MM.1S (cell line): Measurements from ENCODE around the gene SEPTIN6.

Experiments used
- DNase-seq: peaks from one replicate; pipeline ENCODE4 v3.0.0-alpha.2; 2015
- H2AFZ ChIP-seq: fragments of 300-600 bp; sonication (generic); 2 replicates; pipeline ENCODE4 v1.6.0; 2016; ENCODE audit warnings: antibody characterized with exemption, low read length
- H3F3A ChIP-seq: fragments of 300-600 bp; sonication (generic); 2 replicates; pipeline ENCODE4 v1.6.1; 2016; ENCODE audit warnings: mild to moderate bottlenecking, antibody characterized with exemption, low read length, moderate library complexity, mixed read lengths; ENCODE audit not compliant: insufficient read depth
- H3K27ac ChIP-seq: fragments of 300-600 bp; sonication (generic); 2 replicates; pipeline ENCODE4 v1.5.1; 2016; ENCODE audit warnings: mild to moderate bottlenecking, low read length
- H3K27me3 ChIP-seq: fragments of 300-600 bp; sonication (generic); replicated peaks from 2 replicates; pipeline ENCODE4 v1.6.0; 2016; ENCODE audit warnings: low read length; ENCODE audit not compliant: insufficient read depth
- H3K36me3 ChIP-seq: fragments of 300-600 bp; sonication (generic); replicated peaks from 2 replicates; pipeline ENCODE4 v1.6.1; 2016; ENCODE audit warnings: mild to moderate bottlenecking, low read length, mixed read lengths; ENCODE audit not compliant: insufficient read depth
- H3K4me1 ChIP-seq: fragments of 300-600 bp; sonication (generic); 2 replicates; pipeline ENCODE4 v1.6.1; 2016; ENCODE audit warnings: low read length, mixed read lengths
- H3K4me2 ChIP-seq: fragments of 300-600 bp; sonication (generic); 2 replicates; pipeline ENCODE4 v1.6.0; 2016; ENCODE audit warnings: low read depth, low read length
- H3K4me3 ChIP-seq: fragments of 300-600 bp; sonication (generic); 2 replicates; pipeline ENCODE4 v1.5.1; 2016; ENCODE audit warnings: low read length, mixed read lengths
- H3K79me2 ChIP-seq: fragments of 300-600 bp; sonication (generic); 2 replicates; pipeline ENCODE4 v1.6.1; 2016; ENCODE audit warnings: mixed run types, low read length, mixed read lengths
- H3K9ac ChIP-seq: fragments of 300-600 bp; sonication (generic); 2 replicates; pipeline ENCODE4 v1.6.1; 2016; ENCODE audit warnings: low read length, mixed read lengths
- H3K9me2 ChIP-seq: fragments of 300-600 bp; sonication (generic); replicated peaks from 2 replicates; pipeline ENCODE4 v1.6.1; 2016; ENCODE audit warnings: mild to moderate bottlenecking, low read length, mixed read lengths; ENCODE audit not compliant: insufficient read depth
- H3K9me3 ChIP-seq: fragments of 300-600 bp; sonication (generic); replicated peaks from 2 replicates; pipeline ENCODE4 v1.6.1; 2016; ENCODE audit warnings: mild to moderate bottlenecking, low read length, mixed read lengths; ENCODE audit not compliant: insufficient read depth
- H4K20me1 ChIP-seq: fragments of 300-600 bp; sonication (generic); 2 replicates; pipeline ENCODE4 v1.6.1; 2016; ENCODE audit warnings: mild to moderate bottlenecking, low read length, moderate library complexity, mixed read lengths; ENCODE audit not compliant: insufficient read depth
- CTCF ChIP-seq: fragments of 300-600 bp; sonication (generic); IDR thresholded peaks from 2 replicates; pipeline ENCODE4 v1.5.1; 2016; ENCODE audit warnings: antibody characterized with exemption, low read length, mixed read lengths
- EZH2 ChIP-seq: fragments of 300-600 bp; sonication (generic); optimal IDR thresholded peaks from 2 replicates; pipeline ENCODE3; 2017; ENCODE audit warnings: low read depth, mild to moderate bottlenecking, antibody characterized with exemption, low read length, mixed read lengths
- EZH2phosphoT487 ChIP-seq: fragments of 300-600 bp; sonication (generic); IDR thresholded peaks from 2 replicates; pipeline ENCODE4 v1.6.1; 2018; ENCODE audit warnings: antibody characterized with exemption, low read length

SEPTIN6 gene

GRCh38 chrX:119693040-119693995 is at the start of gene SEPTIN6:
SEPTIN6 (minus strand) TSS chrX:119693168; CDS start chrX:119693105, 63 bp downstream.
- peak; percentile 91 for DNase-seq
- Histone ChIP-seq H3K4me3 (peak within 1 kb of the TSS; percentile 78), H3K27me3 (no peaks in the 10 kb centered on the region), H3K79me2 (peaks cover 46% of the 10 kb centered on the region), H3K27ac (peak within 1 kb of the TSS; percentile 73), H3F3A (peaks cover 11% of the 10 kb centered on the region), H3K9me3 (no peaks in the 10 kb centered on the region), H3K4me2 (peak within 1 kb of the TSS; percentile 96), H3K4me1 (peaks cover 11% of the 10 kb centered on the region), H2AFZ (peak within 1 kb of the TSS; percentile 74), H4K20me1 (no peaks in the 10 kb centered on the region), H3K9ac (peak within 1 kb of the TSS; percentile 84), H3K9me2 (no peaks in the 10 kb centered on the region), H3K36me3 (no peaks in the 10 kb centered on the region)
- TF ChIP-seq EZH2 (no peak), CTCF (peak; percentile 27)

- Histone ChIP-seq H3K36me3 (no peaks in the 10 kb centered on the region), H3K4me2 (no peak overlapping the region), H2AFZ (no peak overlapping the region), H3K9me3 (no peaks in the 10 kb centered on the region), H3F3A (no peaks in the 10 kb centered on the region), H3K4me1 (no peaks in the 10 kb centered on the region), H4K20me1 (no peaks in the 10 kb centered on the region), H3K4me3 (no peak overlapping the region), H3K27me3 (no peaks in the 10 kb centered on the region), H3K27ac (no peak overlapping the region), H3K79me2 (no peaks in the 10 kb centered on the region), H3K9me2 (no peaks in the 10 kb centered on the region), H3K9ac (no peak overlapping the region)
- TF ChIP-seq CTCF (no peak), EZH2 (no peak)
- no peak for DNase-seq
Measured at GRCh38 chrX:119738742-119739141, 45.8 kb upstream of the SEPTIN6 start.

- H3K4me2 ChIP-seq = no peak overlapping the region
- H3K9me2 ChIP-seq = no peaks in the 10 kb centered on the region
- no peaks in the 10 kb centered on the region for H3K27me3 ChIP-seq
- no peaks in the 10 kb centered on the region for H3K9me3 ChIP-seq
- H3F3A ChIP-seq = no peaks in the 10 kb centered on the region
- no peak overlapping the region for H3K4me3 ChIP-seq
- H2AFZ ChIP-seq = no peak overlapping the region
- H3K9ac ChIP-seq = no peak overlapping the region
- no peak for TF ChIP-seq EZH2
- no peak for TF ChIP-seq EZH2phosphoT487
- TF ChIP-seq CTCF = no peak
- no peaks in the 10 kb centered on the region for H3K79me2 ChIP-seq
- H3K27ac ChIP-seq = no peak overlapping the region
- H3K4me1 ChIP-seq = no peaks in the 10 kb centered on the region
- H3K36me3 ChIP-seq = no peaks in the 10 kb centered on the region
- DNase-seq = no peak
- H4K20me1 ChIP-seq = no peaks in the 10 kb centered on the region
Measured at GRCh38 chrX:119736206-119736764, 43.3 kb upstream of the SEPTIN6 start.
